Psoas muscle (tissue), 8 donors: ENCODE measurements around the gene GADD45GIP1. TPM values are rescaled to one million over a fixed set of nuclear protein-coding genes. Genes with fewer than 3 reads are reported as not detected.

Experiments used
- ATAC-seq, 4 donors: fragments of 200-7000 bp; cut with Tn5 transposase; one replicate each; pipeline ENCODE4 v1.9.1; 2020; ENCODE audit warnings: moderate library complexity in 3 of 4, mild to moderate bottlenecking in 2 of 4
- DNase-seq, 2 donors: peaks; one replicate each; pipeline ENCODE4 v3.0.0-alpha.2; 2020
- H3K27ac ChIP-seq: fragments of 200-600 bp; one replicate; pipeline ENCODE4 v1.8.0; 2022
- H3K27me3 ChIP-seq, 3 donors: fragments of 200-600 bp in 1 of 3; one replicate each; pipeline versions ENCODE4 v1.6.1 to v1.8.0; 2013 to 2022; ENCODE audit warnings: low read length in 2 of 3, mild to moderate bottlenecking in 2 of 3, moderate library complexity in 1 of 3; ENCODE audit not compliant: insufficient read depth in 3 of 3
- H3K36me3 ChIP-seq, 2 donors: fragments of 200-600 bp in 1 of 2; one replicate each; pipeline versions ENCODE4 v1.6.1 to v1.8.0; 2013 to 2022; ENCODE audit warnings: low read depth in 1 of 2, mild to moderate bottlenecking in 1 of 2, moderate library complexity in 1 of 2; ENCODE audit not compliant: insufficient read depth in 1 of 2
- H3K4me1 ChIP-seq: fragments of 200-600 bp; one replicate; pipeline ENCODE4 v1.8.0; 2022
- H3K4me3 ChIP-seq: fragments of 200-600 bp; one replicate; pipeline ENCODE4 v1.8.0; 2022; ENCODE audit warnings: mild to moderate bottlenecking
- H3K9me3 ChIP-seq: fragments of 200-600 bp; one replicate; pipeline ENCODE4 v1.8.0; 2022
- CTCF ChIP-seq: fragments of 200-600 bp; IDR thresholded peaks from one replicate; pipeline ENCODE4 v1.8.0; 2022; ENCODE audit warnings: antibody characterized with exemption
- WGBS, 3 donors: extraction: QIAGEN DNeasy Blood & Tissue Kit; methylation state at CpG; one replicate each; pipeline versions ENCODE4 v1.1.6 to v1.1.7; 2013; 5-methylcytosine and 5-hydroxymethylcytosine counted together
- intact Hi-C, 2 donors: fragments of 100-400 bp; cut with DNase I; formaldehyde crosslinking; loops; one replicate each; pipeline versions ENCODE4 v1.11.0 to v1.14.2; 2022
- polyA plus RNA-seq, 3 donors: library from polyadenylated mRNA; stranded (reverse); fragments of 200-250 nt; gene quantifications; one replicate each; pipeline ENCODE4 v1.2.3, GENCODE V29; 2013
- total RNA-seq, 4 donors: library from RNA; stranded (reverse); fragmentation: NEBNext Ultra II Directional in 2 of 4; extraction: Animal tissue kit (Norgen Biotek cat#: 25700) in 2 of 4; gene quantifications; one replicate each; pipeline versions ENCODE4 v1.2.1 to v1.2.4, GENCODE V29; 2021 to 2023
- donor health status: healthy with polysubstance abuse.
- donor health status: DM: no; HTN: no; CAD: no; lungs with moderate emphysema.
- donor health status: Bipolar disorder and iron deficiency.
- donor health status: healthy.
- donor health status: DM: yes; HTN: yes; CAD: no.
- donor health status: DM: no; HTN: no; CAD: no.
- donor health status: DM: no; HTN: no; CAD: no.
- donor health status: DM: yes; HTN: yes; CAD: no.

GADD45GIP1 gene
- total and polyA plus RNA-seq, 7 donors = 22.4 to 119 (median 35.6) TPM

- Histone ChIP-seq H3K9me3 (no peaks in the 10 kb centered on the region), H3K4me3 (no peak overlapping the region), H3K36me3 (no peaks in the 10 kb centered on the region), H3K4me1 (no peaks in the 10 kb centered on the region), H3K27ac (no peak overlapping the region), H3K27me3 (no peaks in the 10 kb centered on the region)
- ATAC-seq (no peak), DNase-seq (no peak)
- intact Hi-C loops = no loop called here
- no peak for TF ChIP-seq CTCF
- 95 to 98% (median 96%) methylated on average over 5 of the region's 5 CpGs for WGBS, 3 donors
Observed at GRCh38 chr19:12991296-12991695, 34.3 kb upstream of the GADD45GIP1 start.

- no peaks in the 10 kb centered on the region for H3K36me3 ChIP-seq
- H3K27ac ChIP-seq = no peak overlapping the region
- no peaks in the 10 kb centered on the region for H3K9me3 ChIP-seq
- no peak overlapping the region for H3K4me3 ChIP-seq
- DNase-seq (no peak), ATAC-seq (no peak)
- intact Hi-C loops = no loop called here
- TF ChIP-seq CTCF = no peak
- peaks cover 2% of the 10 kb centered on the region for H3K4me1 ChIP-seq
- H3K27me3 ChIP-seq = no peaks in the 10 kb centered on the region
- 77 to 85% (median 79%) methylated on average over 3 of the region's 3 CpGs for WGBS, 3 donors
Observed at GRCh38 chr19:12990853-12991252, 33.8 kb upstream of the GADD45GIP1 start.

GRCh38 chr19:12990431-12990830 is 33.4 kb upstream of the GADD45GIP1 start:
- TF ChIP-seq CTCF = no peak
- H3K27me3 ChIP-seq = no peaks in the 10 kb centered on the region
- H3K36me3 ChIP-seq = no peaks in the 10 kb centered on the region
- no peaks in the 10 kb centered on the region for H3K9me3 ChIP-seq
- intact Hi-C loops = no loop called here
- H3K4me1 ChIP-seq = peaks cover 6% of the 10 kb centered on the region
- ATAC-seq (no peak), DNase-seq (no peak)
- H3K4me3 ChIP-seq = no peak overlapping the region
- 60 to 63% (median 61%) methylated on average over 19 to 22 of the region's 22 CpGs for WGBS, 3 donors
- H3K27ac ChIP-seq = no peak overlapping the region

- H3K9me3 ChIP-seq = no peaks in the 10 kb centered on the region
- WGBS, 3 donors = 77 to 91% (median 81%) methylated on average over 9 to 10 of the region's 10 CpGs
- peaks cover 16% of the 10 kb centered on the region for H3K4me1 ChIP-seq
- no peak overlapping the region for H3K4me3 ChIP-seq
- H3K27ac ChIP-seq = no peak overlapping the region
- ATAC-seq (no peak), DNase-seq (no peak)
- no peaks in the 10 kb centered on the region for H3K36me3 ChIP-seq
- H3K27me3 ChIP-seq = no peaks in the 10 kb centered on the region
- intact Hi-C loops = no loop called here
- TF ChIP-seq CTCF = no peak
Observed at GRCh38 chr19:12987781-12988180, 30.8 kb upstream of the GADD45GIP1 start.

- no peak for DNase-seq
- Histone ChIP-seq H3K4me1 (peaks cover 16% of the 10 kb centered on the region), H3K27me3 (no peaks in the 10 kb centered on the region), H3K4me3 (no peak overlapping the region), H3K27ac (no peak overlapping the region), H3K36me3 (no peaks in the 10 kb centered on the region), H3K9me3 (no peaks in the 10 kb centered on the region)
- ATAC-seq = no peak
- intact Hi-C loops = no loop called here
- TF ChIP-seq CTCF = no peak
- WGBS, 3 donors = 83 to 84% (median 84%) methylated on average over 3 of the region's 3 CpGs
Observed at GRCh38 chr19:12987190-12987589, 30.2 kb upstream of the GADD45GIP1 start.
